PC-9 (cell line): ENCODE measurements around the gene MAT2A. TPM values are rescaled to one million over a fixed set of nuclear protein-coding genes. Genes with fewer than 3 reads are reported as not detected.
A peak's percentile ranks its signal among the peaks of the same experiment; 100 is the strongest.

ENCODE experiments used
- BruUV-seq: library from RNA; stranded (reverse); fragments of 400-500 nt; replicated peaks from 2 replicates; lab custom pipeline; 2021; lab: Mats Ljungman, UMichigan
- CTCF ChIA-PET: fragments of 300-600 bp; sonication (Branson Sonifier 250); formaldehyde crosslinking; loops from one replicate; lab custom pipeline; 2022; ENCODE audit warnings: antibody characterized with exemption; lab: Charles Lee
- POLR2A ChIA-PET: fragments of 300-600 bp; sonication (Branson Sonifier 250); formaldehyde crosslinking; loops from one replicate; lab custom pipeline; 2022; ENCODE audit warnings: antibody characterized with exemption; ENCODE audit not compliant: unreplicated experiment; lab: Charles Lee
- DNase-seq, 2 experiments: peaks; one replicate each; pipeline versions ENCODE4 v3.0.0 to v3.0.0-alpha.2; 2015 to 2022; ENCODE audit warnings: mixed read lengths in 1 of 2
- H2AFZ ChIP-seq: fragments of 200-600 bp; sonication (generic); 2 replicates; pipeline ENCODE4 v1.8.1; 2017; ENCODE audit warnings: antibody characterized with exemption
- H3F3A ChIP-seq: fragments of 200-600 bp; sonication (generic); 2 replicates; pipeline ENCODE4 v1.8.1; 2017; ENCODE audit warnings: antibody characterized with exemption, mild to moderate bottlenecking, low read depth; ENCODE audit not compliant: insufficient read depth
- H3K27ac ChIP-seq: fragments of 200-600 bp; sonication (generic); 2 replicates; pipeline ENCODE4 v1.6.1; 2016; ENCODE audit warnings: mixed run types
- H3K27me3 ChIP-seq: fragments of 200-600 bp; sonication (generic); 2 replicates; pipeline ENCODE4 v1.6.1; 2016; ENCODE audit warnings: low read depth, mixed run types; ENCODE audit not compliant: insufficient read depth
- H3K36me3 ChIP-seq: fragments of 200-600 bp; sonication (generic); 2 replicates; pipeline ENCODE4 v1.6.1; 2016; ENCODE audit warnings: low read depth, mixed run types
- H3K4me1 ChIP-seq: fragments of 200-600 bp; sonication (generic); replicated peaks from 2 replicates; pipeline ENCODE4 v1.6.1; 2016; ENCODE audit warnings: mixed run types; ENCODE audit not compliant: insufficient read depth
- H3K4me2 ChIP-seq: fragments of 200-600 bp; sonication (generic); 2 replicates; pipeline ENCODE4 v1.6.1; 2017; ENCODE audit warnings: mixed run types
- H3K4me3 ChIP-seq: fragments of 200-600 bp; sonication (generic); 2 replicates; pipeline ENCODE4 v1.6.1; 2016; ENCODE audit warnings: mixed run types
- H3K79me2 ChIP-seq: fragments of 200-600 bp; sonication (generic); 2 replicates; pipeline ENCODE4 v1.6.1; 2017; ENCODE audit warnings: low read depth, mixed run types
- H3K9me2 ChIP-seq: fragments of 200-600 bp; sonication (generic); 2 replicates; pipeline ENCODE4 v1.8.1; 2017; ENCODE audit warnings: mild to moderate bottlenecking; ENCODE audit not compliant: insufficient read depth
- H3K9me3 ChIP-seq: fragments of 200-600 bp; sonication (generic); 2 replicates; pipeline ENCODE4 v1.8.1; 2016; ENCODE audit warnings: low read depth; ENCODE audit not compliant: insufficient read depth
- H4K20me1 ChIP-seq: fragments of 200-600 bp; sonication (generic); 2 replicates; pipeline ENCODE4 v1.8.1; 2017; ENCODE audit not compliant: insufficient read depth
- CTCF ChIP-seq: fragments of 200-600 bp; sonication (generic); conservative IDR thresholded peaks from 2 replicates; pipeline ENCODE4 v1.6.1; 2017; ENCODE audit warnings: mixed run types, antibody characterized with exemption, mild to moderate bottlenecking, moderate library complexity
- EZH2 ChIP-seq: fragments of 200-600 bp; sonication (generic); IDR thresholded peaks from 2 replicates; pipeline ENCODE4 v1.8.0; 2017; ENCODE audit warnings: antibody characterized with exemption, low read depth
- intact Hi-C: fragments of 100-400 bp; cut with micrococcal nuclease; formaldehyde crosslinking; loops from one replicate; pipeline ENCODE4 v1.10.0; 2022; ENCODE audit not compliant: unreplicated experiment
- total RNA-seq: library from RNA; stranded (reverse); gene quantifications from 2 replicates; pipeline ENCODE4 v1.2.3, GENCODE V29; 2021

MAT2A gene
- total RNA-seq, 1 experiment from 2014 or later = 206 TPM

GRCh38 chr2:85560812-85561279, 21.9 kb downstream of the MAT2A start:
- BruUV-seq = no TSS peak
- no peak for DNase-seq
- no peaks in the 10 kb centered on the region for H3K9me2 ChIP-seq
- H3K4me2 ChIP-seq = peak overlapping the region; percentile 85
- H3K27me3 ChIP-seq = no peaks in the 10 kb centered on the region
- intact Hi-C loops = loop anchor here (1.0 to 5.0 kb wide), 2 partner anchors 41 to 55 kb away; partner anchors contain the start of genes TMEM150A and USP39
- H3K4me1 ChIP-seq = peaks cover 15% of the 10 kb centered on the region
- peak overlapping the region; percentile 73 for H3K4me3 ChIP-seq
- H3K27ac ChIP-seq = no peak overlapping the region
- peaks cover 33% of the 10 kb centered on the region for H3K79me2 ChIP-seq
- no peak for TF ChIP-seq CTCF
- TF ChIP-seq EZH2 = no peak
- H4K20me1 ChIP-seq = no peaks in the 10 kb centered on the region
- ChIA-PET CTCF (no interaction called here), POLR2A (interaction anchor here (0.6 to 1.4 kb wide), 7 partner anchors 9 to 603 kb away, joined by 3 to 20 read pairs (median 4); partner anchors contain the start of gene RNF181)
- peak overlapping the region; percentile 93 for H2AFZ ChIP-seq
- H3F3A ChIP-seq = no peaks in the 10 kb centered on the region
- H3K36me3 ChIP-seq = peaks cover 14% of the 10 kb centered on the region; the same call in 1 of the 2 replicates
- H3K9me3 ChIP-seq = no peaks in the 10 kb centered on the region

GRCh38 chr2:85561280-85562212, 22.6 kb downstream of the MAT2A start, which contains the start of gene GGCX:
GGCX (minus strand) TSS chr2:85561493; CDS start chr2:85561428, 65 bp downstream.
- ChIA-PET POLR2A (interaction anchor here (0.6 to 1.4 kb wide), 7 partner anchors 16 to 592 kb away, joined by 3 to 20 read pairs (median 5); partner anchors contain the start of genes RNF181 and VAMP8), CTCF (no interaction called here)
- H3K27ac ChIP-seq = peak within 1 kb of the TSS; percentile 65
- H3F3A ChIP-seq = no peaks in the 10 kb centered on the region
- peak within 1 kb of the TSS; percentile 85 for H3K4me2 ChIP-seq
- intact Hi-C loops = loop anchor here (5.0 kb wide), 1 partner anchor 41 kb away; the partner anchor contains the start of gene TMEM150A
- H3K4me1 ChIP-seq = peaks cover 15% of the 10 kb centered on the region
- peak within 1 kb of the TSS; percentile 93 for H2AFZ ChIP-seq
- peak; percentile 86 to 89 for DNase-seq
- peak within 1 kb of the TSS; percentile 73 for H3K4me3 ChIP-seq
- H3K9me2 ChIP-seq = no peaks in the 10 kb centered on the region
- H4K20me1 ChIP-seq = no peaks in the 10 kb centered on the region
- BruUV-seq = TSS peak; percentile 97
- H3K27me3 ChIP-seq = no peaks in the 10 kb centered on the region
- TF ChIP-seq CTCF (peak; percentile 49; the same call in 1 of the 2 replicates), EZH2 (no peak)
- H3K36me3 ChIP-seq = peaks cover 14% of the 10 kb centered on the region; the same call in 1 of the 2 replicates
- no peaks in the 10 kb centered on the region for H3K9me3 ChIP-seq
- peaks cover 33% of the 10 kb centered on the region for H3K79me2 ChIP-seq

DNA sequence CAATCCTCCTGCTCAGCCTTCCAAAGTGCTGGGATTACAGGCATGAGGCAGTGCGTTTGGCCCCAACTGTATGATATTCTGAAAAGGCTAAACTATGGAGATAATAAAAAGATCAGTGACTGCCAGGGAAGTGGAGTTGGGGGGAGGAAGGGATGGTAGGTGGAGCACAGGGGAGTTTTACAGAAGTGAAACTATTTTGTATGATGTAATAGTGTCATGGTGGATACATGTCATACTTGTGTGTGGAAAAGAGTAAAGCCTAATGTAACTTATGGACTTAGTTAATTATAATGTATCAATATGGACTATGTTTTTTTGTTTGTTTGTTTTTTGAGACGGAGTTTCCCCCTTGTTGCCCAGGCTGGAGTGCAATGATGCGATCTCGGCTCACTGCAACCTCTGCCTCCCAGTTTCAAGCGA, 25.2 kb downstream of the MAT2A start:
- H3K9me3 ChIP-seq = no peaks in the 10 kb centered on the region
- ChIA-PET POLR2A (interaction anchor here (0.5 to 0.9 kb wide), 2 partner anchors 14 to 194 kb away, joined by 4 read pairs; no protein-coding TSS in a partner anchor), CTCF (interaction anchor here (0.5 to 0.6 kb wide), 4 partner anchors 12 to 300 kb away, joined by 3 to 4 read pairs (median 4); no protein-coding TSS in a partner anchor)
- no peak overlapping the region for H3K4me2 ChIP-seq
- intact Hi-C loops = loop anchor here (5.0 kb wide), 1 partner anchor 38 kb away; the partner anchor contains the start of gene TMEM150A
- TF ChIP-seq EZH2 (no peak), CTCF (no peak)
- peaks cover 20% of the 10 kb centered on the region for H3K79me2 ChIP-seq
- BruUV-seq = no TSS peak
- no peaks in the 10 kb centered on the region for H3K27me3 ChIP-seq
- no peak overlapping the region for H3K27ac ChIP-seq
- H3F3A ChIP-seq = no peaks in the 10 kb centered on the region
- no peak overlapping the region for H2AFZ ChIP-seq
- H3K36me3 ChIP-seq = peaks cover 1% of the 10 kb centered on the region; the same call in 1 of the 2 replicates
- H3K9me2 ChIP-seq = no peaks in the 10 kb centered on the region
- no peak overlapping the region for H3K4me3 ChIP-seq
- no peaks in the 10 kb centered on the region for H4K20me1 ChIP-seq
- peaks cover 15% of the 10 kb centered on the region for H3K4me1 ChIP-seq
- DNase-seq = no peak
